HG03457 (cell line): Measurements from ENCODE around the gene OR52E8.

Experiments
- ATAC-seq: cut with Tn5 transposase; IDR thresholded peaks from one replicate; pipeline ENCODE4 v1.9.1; 2021; ENCODE audit warnings: moderate number of reproducible peaks; ENCODE audit not compliant: unreplicated experiment

The OR52E8 gene

DNA sequence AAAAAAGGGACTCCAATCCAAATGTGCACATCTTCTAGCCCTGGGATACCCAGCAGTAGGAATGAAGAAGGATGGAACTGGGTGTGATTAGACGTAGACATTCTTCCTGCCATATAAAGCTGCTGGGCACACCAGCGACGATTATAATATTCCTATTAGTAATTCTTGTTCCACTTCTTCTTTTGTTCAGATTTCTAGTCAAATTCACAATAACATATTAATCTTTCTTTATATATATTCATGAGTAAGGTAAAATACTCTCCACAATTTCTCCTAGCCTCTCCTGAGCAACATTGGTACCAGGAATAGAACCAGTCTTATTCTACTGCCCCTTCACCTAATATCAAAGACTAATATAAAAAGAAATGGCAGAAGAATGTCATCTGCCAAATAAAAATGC is at the start of gene OR52E8:
OR52E8 (minus strand) TSS at position 101 of the 400 bp plus-strand sequence; CDS start at position 101, 0 bp downstream.
- no peak for ATAC-seq

DNA sequence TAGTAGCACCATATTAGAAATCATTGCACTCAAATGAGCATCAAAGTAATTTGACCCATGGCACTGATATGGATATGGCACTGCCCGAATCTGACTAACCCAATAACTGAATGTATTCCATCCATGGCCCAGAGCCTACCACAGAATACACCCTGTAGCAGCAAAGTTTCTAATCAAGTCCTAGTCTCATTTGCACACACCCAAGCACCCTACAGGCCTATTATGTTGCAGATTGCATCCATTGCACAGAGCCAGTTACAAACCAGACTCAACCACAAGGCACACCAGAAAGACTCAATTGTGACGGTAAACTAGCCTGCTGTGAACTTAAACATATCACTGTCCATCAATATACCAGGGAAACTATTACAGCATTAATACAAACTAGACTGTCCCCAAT is 42.0 kb upstream of the OR52E8 start:
- no peak for ATAC-seq

DNA sequence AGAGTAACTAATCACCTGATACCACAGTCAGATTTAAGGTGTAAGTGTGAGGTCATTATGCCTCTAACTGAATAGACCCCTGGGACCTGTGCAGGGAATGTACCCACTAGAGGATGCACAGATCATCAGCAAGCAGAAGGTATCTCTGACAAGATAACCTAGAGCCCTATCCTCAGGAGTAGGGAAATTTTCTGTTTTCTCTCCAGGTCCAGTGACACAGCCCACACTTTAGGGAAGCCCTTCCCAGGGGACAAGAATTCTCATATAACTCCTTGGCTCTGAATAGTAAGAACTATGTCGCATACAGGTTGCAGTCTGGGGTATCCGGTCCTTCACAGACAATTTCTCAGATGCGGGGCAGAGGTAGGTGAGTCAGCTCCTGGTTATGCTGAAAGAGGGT is 35.4 kb upstream of the OR52E8 start, which contains the start of gene OR52E5:
OR52E5 (plus strand) TSS at position 301 of the 400 bp plus-strand sequence. CDS start 7,569 bp downstream, outside the sequence.
- no peak for ATAC-seq

DNA sequence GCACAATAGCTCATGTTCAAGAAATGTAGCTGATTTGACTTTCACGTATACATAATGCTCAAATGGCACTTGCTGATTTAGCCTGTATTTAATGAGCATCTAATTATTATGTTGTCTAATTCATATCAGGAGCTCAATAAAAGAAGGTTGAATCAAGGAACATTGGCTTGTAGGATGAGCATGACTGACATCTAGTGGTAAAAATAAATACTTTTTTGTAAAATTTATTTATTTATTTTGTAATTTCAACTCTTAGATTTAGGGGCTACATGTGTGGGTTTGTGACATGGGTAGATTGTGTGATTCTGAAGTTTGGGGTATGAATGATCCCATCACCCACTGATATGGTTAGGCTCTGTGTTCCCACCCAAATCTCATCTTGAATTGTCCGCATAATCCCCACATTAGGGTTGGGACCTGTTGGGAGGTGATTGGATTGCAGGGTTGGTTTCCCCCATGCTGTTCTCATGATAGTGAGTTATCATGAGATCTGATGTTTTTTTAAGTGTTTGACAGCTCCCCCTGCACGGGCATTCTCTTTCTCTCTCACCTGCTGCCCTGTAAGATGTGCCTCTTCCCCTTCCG is 33.8 kb upstream of the OR52E8 start:
- ATAC-seq: no peak

DNA sequence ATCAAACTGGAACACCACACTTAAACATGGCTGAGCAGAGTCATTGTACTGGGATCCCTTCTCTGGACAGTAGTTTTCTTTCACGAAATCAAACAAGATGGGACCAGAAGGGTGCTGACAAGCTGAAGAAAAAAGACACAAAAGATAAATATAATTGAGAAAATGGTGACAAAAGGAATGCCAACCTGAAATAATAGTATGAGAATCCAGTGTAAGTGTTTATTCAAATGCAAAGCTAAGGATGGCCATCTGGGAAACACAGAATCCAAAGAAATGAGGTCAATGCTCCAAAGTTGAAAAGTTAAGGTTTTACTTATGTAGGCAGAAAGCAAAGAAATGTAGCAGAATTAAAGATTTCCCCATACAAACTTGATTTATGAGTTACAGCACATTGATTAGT is 30.2 kb upstream of the OR52E8 start:
- ATAC-seq: no peak

DNA sequence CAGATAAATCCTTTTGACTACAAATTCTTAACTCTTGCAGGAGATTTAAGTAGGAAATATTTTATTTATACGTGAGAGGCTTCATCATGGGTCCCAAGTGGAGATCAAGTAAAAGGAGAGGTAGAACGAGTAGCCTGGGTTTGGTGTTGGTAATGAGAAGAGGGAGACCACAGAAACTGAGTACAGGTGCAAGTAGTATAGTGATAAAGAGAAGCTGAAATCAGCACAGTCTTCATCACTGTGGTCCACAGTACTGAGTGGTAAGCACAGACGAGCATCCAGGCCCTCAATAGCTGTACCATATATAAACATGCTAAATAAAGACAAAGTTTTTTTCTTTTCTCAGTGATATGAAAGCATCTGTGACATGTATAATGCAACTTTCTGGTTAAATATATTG is 29.7 kb upstream of the OR52E8 start:
- no peak for ATAC-seq

DNA sequence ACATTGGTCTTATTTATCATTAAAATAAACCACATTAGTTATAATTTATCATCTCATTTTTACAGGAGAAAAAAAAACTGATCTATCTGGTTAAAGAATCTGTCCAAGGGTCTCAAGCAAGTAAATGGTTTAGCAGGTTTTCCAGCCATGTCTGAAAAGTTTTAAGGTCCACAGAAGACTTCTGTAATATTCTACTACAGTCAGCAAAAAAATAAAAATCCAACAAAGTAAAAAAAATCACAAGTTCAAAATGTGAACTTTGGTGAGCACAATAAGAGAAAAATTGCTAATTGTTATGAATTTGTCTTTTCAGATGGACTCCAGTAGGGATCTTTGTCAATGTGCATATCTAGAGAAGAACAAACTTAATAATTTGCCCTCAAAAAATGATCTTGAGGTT is 24.3 kb upstream of the OR52E8 start:
- ATAC-seq: no peak

DNA sequence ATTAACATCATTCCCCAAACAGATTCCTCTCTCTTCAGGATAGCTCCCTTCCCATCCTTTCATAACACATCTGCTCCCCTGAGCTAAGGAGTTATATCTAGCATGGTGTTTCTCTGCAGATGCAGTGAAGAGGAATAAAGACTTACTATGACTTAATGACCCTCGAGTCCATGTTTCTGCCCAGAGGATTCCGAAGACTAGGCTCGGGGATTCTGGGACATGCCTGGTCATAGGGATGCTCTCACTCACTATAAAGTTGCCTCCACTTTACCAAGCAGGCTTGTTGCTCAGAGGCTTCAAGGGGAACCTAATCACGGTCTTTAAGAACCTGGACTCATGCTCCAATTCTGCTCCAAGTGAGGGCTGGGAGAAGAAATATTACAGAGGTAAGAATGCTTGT is 22.8 kb upstream of the OR52E8 start, which contains the start of gene OR52E4:
OR52E4 (plus strand) TSS at position 301 of the 400 bp plus-strand sequence. CDS start 3,664 bp downstream, outside the sequence.
- no peak for ATAC-seq

DNA sequence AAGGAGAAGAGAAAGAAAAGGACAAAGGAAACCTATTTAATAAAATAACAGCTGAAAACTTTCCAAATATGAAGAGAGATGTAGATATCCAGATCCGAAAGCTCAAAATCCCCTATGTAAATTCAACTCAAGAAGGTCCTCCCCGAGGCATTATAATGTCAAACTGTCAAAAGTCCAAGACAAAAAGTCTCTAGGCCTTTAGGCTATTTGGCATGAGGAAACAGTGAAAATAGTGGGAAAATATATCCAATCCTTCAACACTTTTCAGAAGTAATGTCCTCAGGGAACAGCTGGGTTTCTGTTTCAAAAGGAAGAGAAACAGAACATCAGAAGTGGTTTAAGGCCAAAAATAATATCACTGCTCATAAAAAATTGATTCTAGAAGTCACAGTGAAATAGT is 21.1 kb upstream of the OR52E8 start:
- no peak for ATAC-seq

DNA sequence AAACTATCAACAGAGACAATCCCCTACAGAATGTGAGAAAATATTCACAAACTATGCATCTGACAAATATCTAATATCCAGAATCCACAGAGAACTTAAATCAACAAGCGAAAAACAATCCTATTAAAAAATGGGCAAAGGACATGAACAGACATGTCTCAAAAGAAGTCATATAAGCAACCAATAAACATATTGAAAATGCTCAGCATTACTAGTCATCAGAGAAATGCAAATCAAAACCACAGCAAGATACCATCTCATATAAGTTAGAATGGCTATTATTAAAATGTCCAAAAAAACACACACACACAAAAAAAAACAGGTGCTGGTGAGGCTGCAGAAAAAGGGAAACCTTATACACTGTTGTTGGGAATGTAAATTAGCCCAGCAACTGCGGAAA is 8.3 kb upstream of the OR52E8 start:
- ATAC-seq: no peak

DNA sequence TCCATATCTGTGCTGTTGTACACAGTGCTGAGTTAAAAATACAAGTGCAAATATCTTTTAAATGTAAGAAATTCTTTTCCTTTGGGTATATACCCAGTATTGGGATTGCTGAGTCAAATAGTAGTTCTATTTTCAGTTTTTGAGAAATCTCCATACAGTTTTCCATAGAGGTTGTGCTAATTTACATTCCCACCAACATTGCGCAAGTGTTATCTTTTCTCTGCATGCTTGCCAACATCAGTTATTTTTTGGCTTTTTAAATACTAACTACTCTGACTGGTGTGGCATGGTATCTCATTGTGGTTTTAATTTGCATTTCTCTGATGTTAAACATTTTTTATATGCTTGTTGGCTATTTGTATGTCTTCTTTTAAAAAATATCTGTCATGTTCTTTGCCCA is 6.5 kb downstream of the OR52E8 start:
- no peak for ATAC-seq

DNA sequence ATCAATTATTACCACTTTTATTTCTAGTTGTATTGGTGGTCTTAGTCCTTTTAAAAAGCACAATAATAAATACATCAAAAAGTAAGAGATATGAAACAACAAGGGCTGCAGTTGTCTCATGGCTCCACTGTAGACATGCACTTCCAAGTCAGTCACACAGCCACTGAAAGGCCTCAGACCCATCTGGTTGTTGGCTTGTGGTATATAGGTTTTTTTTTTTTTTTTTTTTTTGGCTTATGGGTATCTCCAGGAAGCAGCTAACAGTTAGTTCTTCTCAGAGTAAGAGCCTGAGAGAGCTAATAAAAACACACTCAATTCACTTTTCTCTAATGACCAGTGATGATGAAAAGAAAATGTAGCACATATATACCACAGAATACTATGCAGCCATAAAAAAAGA is 9.8 kb downstream of the OR52E8 start:
- no peak for ATAC-seq

DNA sequence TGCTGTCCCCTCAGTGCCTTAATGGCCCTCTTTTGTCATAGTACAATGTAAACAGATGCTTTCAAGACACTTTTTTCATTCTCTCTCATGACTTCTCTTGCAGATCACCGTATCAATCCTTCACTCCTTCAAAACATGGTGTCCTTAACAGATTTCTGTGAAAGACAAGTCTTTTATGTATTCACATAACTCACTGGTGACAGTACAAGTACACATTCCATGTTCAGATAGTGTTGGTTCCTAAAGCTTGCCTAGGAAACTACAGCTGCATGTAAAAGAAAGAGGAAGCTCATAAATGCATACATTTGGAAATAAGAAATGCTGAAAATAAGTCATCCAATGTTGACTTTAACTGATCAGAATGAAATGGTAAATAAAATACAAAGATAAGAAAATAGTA is 10.8 kb downstream of the OR52E8 start:
- no peak for ATAC-seq

DNA sequence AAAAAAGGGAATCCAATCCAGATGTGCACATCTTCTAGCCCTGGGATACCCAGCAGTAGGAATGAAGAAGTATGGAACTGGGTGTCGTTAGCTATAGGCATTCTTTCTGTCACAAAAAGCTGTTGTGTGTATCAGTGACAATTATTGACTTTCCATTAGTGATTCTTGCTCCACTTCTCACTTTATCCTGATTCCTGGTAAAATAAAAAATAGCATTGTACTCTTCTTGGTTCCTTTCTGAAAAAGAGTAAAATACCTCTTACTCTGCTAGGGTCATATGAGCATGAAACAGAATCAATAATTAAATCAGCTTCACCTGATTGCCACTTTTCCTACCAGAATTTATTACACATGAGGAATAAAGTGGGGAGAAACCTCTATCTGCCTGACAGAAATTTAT is 15.7 kb downstream of the OR52E8 start, which contains the start of gene OR52E6:
OR52E6 (minus strand) TSS at position 101 of the 400 bp plus-strand sequence; CDS start at position 101, 0 bp downstream.
- ATAC-seq: no peak

DNA sequence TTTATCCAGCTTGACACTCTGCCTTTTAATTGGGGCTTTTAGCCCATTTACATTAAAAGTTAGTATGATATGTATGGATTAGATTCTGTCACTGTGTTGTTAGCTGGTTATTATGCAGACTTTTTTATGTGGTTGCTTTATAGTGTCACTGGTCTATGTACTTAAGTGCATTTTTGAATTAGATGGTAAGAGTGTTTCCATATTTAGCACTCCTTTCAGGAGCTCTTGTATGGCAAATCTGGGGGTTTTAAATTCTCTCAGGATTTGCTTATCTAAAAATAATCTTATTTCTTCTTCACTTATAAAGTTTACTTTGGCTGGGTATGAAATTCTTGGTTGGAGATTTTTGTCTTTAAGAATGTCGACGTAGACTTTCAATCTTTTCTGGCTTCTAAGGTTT is 19.8 kb downstream of the OR52E8 start:
- ATAC-seq: no peak

DNA sequence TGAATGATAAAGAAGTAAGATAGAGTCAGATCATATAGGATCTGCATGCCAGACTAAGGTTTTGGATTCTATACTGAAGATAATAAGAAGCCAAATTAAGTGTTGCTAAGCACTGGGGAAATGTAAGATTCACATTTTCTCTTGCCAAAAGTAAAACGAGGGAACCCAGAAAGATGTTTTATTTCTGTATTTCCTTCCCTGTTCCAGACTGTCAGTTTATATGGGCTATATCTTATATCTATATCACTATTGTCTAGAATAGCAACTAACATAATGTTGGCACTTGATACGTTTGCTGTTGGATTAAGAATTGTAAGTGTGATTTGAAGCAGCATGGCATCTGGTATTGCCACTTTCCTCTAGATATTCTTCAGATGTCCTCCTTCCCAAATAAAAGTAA is 24.0 kb downstream of the OR52E8 start:
- ATAC-seq: no peak

DNA sequence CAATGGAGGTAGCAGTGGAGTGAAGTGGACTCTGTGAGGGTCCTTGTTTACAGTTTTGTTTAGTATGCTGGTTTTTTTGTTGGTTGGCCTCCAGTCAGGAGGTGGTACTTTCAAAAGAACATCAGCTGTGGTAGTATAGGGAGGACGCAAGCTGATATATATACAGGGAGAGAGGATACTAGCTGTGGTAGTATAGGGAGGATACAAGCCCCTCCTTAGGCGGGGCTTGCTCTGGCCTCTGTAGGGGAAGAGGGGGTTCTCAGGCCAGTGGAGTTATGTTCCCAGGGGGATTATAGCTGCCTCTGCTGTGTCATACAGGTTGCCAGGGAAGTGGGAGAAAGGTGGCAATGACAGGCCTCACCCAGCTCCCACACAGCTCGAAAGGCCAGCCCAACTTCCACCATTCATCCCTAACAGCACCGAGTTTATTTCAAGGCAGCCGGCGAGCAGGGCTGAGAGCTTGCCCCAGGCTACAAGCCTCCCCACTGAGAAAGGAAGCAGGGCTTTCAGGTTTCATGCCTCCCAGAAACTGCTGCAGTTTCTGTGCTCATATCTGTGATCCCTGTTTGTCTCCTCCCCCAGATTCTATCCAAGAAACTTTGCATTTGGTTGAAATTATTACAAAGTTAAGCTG is 26.2 kb downstream of the OR52E8 start:
- ATAC-seq: no peak

DNA sequence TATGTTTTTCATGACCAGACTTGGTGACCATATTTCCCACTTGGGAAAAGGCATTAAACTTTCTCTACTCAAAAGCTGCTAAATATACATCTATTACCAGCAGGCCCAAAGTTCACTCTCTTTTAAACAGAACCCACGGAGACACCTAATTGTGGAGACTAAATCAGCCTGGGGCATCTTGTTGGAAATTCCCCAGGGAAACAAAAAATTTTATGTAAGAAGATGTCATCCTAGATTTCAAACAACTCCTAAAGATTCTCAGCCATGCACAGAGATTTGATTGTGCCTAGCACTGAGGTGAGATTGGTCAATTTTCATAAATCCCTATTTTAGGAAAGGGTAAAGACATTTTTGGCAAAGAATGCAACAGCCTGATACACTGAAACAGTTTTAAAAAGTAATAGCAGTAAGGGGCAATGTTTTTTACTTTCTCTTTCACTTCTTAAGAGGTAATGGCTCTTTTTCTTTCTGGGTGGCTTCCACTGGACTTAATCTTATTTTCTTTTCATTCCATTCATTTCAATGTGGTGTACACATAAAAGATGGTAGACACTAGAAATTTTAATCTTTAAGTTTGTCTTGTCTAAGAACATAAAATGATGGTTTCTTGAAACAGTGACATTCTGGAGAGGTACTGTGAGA is 39.1 kb downstream of the OR52E8 start:
- ATAC-seq: no peak

DNA sequence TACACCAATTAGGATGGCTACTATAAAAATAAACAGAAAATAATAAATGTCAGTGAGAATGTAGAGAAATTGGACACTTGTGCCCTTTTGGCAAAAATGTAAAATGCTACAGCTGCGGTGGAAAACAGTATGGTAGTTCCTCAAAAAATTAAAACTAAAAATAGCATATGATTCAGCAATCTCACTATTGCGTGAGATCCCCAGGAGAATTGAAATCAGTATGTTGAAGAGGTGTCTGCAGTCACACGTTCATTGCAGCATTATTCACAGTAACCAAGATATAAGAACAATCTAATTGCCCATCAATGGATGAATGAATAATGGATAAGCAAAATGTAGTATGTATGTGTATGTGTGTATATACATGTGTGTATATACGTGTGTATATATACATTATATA is 42.0 kb downstream of the OR52E8 start:
- ATAC-seq: no peak

DNA sequence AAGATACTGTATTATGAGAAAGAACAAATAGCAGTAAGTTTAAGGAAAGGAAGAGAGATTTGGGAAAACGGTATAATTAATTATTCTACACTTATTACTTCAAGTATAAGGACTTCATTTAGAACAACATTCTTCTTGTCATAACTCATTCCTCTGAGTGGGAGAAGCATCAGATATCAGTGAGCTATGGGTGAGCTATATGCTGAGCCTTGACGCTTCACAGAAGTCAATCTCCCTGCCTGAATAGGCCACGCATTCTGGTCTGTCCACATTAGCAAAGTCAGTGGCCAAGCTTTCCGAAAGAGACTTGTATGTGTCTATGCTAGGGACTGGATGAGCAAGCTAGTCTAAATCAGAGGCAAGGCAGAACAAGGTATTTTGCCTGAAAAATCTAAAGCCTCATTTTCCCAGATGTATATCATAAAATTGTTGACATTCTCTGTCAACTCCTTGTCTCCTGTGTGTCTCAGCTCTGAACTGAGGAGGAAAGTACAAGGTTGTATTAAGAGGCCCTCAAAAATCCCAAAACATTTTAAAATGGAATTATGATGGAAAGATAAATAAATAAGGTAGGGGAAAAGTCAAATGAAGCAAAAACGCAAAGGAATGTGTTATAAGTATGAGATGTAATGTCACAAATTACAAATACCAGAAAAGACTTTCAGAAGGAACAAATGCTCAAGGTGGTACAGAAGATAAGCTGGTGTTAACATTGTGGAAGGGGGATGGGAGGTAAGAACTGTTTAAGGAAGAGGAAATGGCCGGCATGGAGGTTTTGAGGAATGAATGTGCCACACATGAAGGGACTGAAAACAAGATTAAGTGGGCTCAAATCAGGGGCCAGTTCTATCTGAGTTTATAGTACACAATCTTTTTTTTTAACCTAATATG is 47.3 kb downstream of the OR52E8 start:
- no peak for ATAC-seq

DNA sequence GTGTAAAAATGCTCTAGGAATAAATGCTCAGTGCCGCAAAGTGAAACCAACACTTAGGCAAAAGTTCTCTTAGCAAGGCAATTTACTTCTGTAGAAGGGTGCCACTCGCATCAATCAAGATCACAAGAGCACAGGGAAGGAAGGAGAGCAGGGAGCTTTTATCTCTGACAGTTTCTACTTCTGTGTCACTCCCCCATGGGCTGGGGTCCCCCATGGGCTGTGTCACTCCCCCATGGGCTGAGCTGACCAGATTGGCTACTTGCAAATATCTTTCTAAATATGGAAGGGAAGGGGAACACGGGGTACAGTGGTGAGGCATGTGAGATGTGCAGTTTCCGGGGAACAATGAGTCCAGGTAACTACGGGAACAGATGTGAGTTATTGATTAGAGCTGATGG is 48.4 kb downstream of the OR52E8 start:
- no peak for ATAC-seq
